GM21737 (cell line): ENCODE results near the gene MTOR.

Experiments used
- ATAC-seq: cut with Tn5 transposase; IDR thresholded peaks from one replicate; pipeline ENCODE4 v1.9.1; 2021; ENCODE audit warnings: mild to moderate bottlenecking, moderate library complexity; ENCODE audit not compliant: unreplicated experiment

The MTOR gene

DNA sequence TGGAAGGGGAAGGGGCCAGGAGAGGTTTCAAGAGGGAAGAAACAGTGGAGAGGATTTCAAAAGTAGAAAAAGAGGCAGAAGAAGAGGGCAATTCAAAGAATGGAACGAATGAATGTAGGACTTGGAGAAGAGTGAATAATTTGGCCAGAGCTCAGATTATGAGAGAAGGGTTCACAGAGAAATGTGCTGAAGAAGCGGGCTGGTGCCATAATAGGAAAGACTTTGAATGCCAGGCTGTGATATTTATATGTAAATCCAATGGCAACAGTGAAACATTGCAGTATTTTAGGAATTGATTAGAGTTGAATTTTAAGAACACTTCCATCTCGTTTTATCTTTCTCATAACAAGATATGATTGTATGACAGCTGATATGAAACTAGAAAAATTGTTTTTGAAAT is 109.2 kb downstream of the MTOR start:
- no peak for ATAC-seq

DNA sequence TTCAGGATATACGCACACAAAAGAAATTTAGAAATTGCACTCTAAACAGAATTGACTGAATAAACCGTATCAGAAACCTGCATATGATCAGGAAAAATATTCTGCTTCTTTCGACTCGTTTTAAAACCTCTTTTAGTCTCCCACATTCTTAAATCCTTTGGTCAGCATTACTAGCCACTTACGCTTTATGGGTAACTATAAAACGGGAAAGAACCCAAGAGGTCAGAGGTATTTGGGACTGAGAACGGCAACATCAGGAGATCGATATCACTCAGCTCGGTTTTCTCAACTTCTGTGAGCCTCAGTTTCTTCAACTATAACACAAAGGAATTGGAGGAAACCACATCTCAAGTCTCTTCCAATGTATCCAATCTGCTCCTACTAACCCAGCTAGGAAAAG is 109.6 kb downstream of the MTOR start:
- no peak for ATAC-seq

DNA sequence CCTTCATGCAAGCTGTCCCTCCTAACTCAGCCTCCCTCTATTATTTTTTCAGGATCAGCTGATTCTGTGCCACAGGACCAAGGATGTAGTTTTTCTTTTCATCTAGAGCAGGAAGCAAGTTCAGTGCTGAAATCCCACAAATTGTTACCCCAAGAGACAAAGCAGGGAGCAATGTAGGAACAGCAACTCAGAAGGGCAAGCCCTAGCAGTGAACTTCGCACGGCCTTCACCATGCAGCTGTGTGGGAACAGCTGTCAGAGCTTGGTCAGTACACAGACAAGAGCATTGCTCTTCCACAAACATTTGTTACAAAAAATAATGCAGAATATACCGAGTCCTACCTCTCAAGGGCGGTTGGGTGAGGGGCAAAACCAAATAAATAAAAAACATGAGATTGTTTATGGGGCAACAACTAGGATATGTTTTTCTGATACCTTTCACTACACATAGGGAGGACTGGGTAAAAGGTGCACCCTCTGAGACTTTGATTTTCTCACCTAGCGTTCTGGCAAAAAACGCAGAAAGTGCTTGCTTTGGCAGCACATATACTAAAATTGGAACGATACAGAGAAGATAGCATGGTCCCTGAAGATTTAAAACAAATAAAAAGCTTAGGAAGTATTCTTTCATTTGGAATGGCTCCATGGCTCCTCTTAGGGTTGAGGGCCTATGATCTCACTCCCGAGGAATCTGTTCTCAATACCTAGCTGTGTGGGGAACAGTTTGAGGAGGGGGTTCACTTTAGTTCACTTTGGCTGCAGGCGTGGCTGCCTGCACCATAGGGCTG is 110.3 kb downstream of the MTOR start:
- ATAC-seq = no peak

DNA sequence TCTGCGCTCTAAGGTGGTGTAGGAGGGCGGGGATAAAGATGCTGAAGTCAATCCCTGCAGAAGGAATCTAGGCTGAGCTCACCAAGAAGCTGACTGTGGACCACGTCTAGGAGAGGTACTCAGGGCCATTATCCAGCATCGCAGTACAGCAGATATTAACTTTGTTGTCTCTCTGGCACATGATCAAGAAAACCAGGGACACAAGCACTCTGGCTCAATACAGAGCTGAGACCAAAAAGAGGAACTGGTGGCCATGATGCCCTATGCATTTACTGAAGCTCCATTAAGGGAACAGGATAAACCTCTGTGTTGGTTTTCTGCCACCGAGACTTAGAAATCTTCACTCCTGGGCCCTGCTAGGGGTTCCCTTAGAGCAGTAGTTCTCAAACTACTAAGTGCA is 111.2 kb downstream of the MTOR start:
- ATAC-seq = no peak

DNA sequence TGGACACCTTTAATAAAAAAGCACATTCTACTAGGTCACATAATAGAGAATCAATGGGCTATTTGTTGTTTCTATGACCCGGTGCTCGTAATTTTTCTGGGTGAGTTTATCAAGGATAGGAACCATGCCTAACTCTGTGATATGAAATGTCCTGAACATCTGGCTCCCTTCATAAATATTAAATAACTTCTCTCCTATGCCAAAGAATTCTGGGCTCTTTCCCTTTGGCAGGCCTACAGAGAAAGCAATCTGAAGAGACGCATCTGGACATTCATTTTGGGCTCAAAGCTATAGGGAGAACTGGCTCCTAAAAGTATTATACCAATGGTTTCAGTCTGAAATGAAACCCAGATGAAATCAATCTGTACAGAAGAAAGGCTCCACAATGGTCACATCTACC is 112.0 kb downstream of the MTOR start:
- no peak for ATAC-seq

DNA sequence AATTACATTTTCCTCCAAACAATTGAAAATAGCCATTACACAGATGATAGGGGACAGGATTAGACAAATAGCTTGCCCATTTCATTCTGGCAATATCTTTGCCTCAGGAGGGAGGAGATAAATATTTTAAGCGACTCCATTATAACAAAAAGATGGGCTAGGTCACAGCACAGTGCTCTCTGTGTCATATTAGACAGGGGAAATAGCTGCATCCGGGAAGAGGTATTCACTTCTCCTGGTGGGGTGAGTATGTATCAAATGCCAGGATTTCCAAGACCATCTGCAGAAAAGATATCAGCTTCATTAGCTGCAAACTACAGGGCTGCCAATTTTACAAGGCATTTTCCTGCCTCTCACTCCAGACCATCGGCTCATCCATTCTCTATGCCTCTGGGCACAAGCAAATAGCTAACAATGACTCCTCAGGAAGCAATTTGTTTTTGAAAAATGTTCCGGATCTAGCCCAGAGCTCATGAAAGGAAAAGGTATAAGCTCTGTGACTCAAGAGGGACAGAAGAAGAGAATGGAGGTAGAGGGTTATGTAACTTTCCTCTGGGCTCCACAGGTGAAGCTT is 115.1 kb downstream of the MTOR start:
- no peak for ATAC-seq

DNA sequence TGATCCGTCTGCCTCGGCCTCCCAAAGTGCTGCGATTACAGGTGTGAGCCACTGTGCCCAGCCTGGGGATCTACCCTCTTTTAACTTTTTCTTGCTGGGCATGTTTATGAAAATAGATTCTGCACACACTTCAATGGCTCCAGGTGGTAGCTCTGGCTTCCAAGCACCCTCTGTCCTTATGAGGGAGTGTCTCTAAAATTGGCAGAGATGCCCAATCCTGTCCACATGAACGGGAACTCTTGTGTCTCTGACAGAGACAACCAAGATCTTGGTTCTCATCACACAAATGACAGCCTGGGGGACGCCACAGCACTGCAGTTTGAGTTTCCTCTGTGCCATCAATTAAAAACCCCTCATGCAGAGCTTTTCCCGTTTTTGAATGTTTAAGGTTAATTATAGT is 116.6 kb downstream of the MTOR start:
- ATAC-seq = no peak

DNA sequence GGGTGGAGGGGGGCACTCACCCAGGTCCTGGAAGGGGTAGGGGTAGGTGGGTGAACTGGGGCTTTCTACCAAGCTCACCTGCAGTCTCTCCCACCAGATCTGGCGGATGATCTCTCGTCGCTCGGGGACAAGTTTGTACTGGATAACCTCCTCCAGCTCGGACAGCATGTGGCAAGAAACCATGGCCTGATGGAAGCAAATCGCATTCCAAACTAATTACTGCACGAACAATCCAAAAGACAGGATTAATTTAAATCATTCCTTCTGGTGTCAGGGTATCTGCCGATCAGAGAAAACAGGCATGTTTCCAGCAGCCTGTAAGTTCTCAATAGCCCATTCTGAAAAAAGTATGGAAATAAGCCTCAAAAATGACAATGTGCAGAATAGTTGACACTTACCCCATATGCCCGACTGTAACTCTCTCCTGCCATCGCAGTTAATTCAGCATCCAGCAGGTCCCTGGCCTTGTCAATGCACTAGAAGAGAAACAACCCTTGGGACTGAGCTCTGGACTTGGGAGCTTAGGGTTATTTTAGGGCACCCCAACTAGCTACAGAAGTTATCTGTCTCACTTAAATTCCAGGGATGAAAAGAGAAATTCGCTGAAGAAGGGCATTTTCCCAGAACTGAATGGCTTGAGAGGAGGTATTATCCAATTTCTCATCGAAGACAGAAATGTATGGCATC is 117.6 kb downstream of the MTOR start:
- no peak for ATAC-seq

DNA sequence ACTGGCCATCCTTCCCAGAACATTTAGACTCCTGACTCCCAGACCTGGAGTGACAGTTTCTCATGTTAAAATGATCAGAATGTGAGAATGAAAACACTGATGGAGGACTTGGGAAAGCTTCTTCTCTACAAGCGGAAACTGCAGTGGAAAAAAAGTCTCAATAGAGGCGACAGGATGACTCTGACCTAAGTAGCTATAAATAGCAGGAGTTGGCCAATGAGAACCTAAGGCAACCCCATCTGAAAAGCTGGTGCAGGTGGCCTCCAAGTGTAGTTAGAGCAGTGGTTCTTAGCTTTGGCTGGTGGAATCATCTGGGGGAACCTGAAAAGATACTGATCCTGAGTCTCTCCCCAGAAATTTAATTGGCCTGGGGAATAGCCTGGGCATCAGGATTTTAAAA is 118.4 kb downstream of the MTOR start:
- no peak for ATAC-seq

DNA sequence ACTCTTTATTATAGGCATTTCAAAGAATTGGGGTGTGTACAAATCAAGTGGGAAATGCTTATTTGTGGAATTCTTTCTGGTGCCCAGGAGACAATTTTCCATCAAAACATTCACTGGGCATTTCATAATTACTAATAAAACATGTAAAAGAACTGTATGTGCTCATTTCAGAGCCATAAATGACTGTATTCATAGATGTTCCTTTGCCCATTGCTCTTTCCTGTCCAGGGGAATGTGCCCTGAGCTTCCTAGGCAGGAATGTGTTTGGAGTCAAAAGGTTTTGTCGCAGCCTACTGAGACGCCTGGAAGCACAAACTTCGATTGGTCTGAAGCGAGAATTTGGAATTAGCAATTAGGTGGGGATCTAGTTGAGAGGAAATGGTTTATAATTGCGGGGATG is 119.0 kb downstream of the MTOR start:
- ATAC-seq = no peak

DNA sequence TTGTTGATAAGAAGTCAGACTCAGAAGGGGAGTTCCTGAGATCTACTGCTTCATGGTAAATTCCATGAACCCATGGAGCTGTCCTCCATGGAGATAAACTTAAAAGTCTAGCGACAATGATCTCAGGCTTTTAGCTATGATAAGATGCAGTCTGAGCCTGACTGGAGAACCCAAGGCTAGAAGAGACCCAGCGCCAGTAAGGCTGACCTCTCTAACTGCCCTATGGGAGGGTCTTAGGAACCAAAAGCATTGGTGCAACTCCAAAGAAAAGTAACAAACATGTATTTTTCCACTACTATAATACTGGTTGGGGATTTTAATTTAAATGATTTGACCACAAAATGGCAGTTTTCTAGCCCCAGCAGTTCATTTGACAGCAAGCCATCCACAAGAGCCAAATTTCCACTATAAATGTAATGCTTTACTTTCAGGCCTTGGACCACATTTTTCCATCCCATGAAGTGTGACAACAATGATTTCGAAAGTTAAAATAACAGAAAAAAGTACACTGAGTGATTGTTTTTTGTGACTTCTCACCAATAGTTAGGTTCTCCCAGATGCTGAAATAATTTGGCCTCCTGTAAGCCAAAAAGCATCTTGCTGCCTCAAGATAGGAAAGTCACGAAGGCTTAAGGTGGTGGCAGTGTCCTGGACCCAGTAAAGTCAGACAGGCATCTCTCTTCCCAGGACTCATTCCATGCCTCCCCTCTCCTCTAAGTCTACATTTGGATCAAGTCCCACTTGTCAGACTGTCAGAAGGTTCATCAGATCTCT is 119.5 kb downstream of the MTOR start:
- no peak for ATAC-seq

DNA sequence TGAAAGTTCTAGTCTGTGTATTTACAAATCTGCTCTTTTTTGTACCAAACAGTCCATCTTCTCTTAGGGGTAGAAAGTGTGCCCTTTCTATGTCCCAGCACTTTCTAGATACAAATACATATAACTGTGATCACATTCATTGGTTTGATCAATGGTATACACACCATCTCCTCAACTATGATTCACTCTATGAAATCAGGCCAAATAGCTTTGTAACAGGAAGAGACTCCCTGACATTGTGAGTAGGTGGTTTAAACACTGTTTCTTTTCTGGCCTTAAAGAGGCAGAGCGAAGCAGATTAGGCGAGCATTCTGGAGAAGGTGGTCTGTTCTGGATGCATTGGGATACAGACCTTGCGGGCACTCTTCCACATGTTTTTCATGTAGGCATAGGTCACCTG is 123.4 kb downstream of the MTOR start:
- no peak for ATAC-seq

DNA sequence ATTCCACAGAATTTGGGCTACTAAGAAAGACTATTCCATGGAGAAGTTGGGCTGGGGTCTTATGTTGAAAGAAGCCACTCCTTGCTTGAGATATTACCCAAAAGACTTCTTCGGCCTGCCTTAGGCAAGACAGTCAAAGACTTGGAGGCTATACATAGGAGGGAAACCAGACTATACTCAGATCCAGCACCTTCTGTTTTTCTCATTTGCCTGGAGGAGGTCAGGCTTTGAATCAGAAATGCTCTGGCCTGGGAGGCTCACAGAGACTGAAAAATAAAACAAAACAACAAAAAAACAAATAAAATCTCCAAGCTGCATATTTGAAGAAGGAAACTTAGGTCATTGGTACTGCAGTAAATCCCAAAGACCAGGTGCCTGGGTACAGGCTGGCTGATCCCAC is 124.3 kb downstream of the MTOR start:
- ATAC-seq = no peak

DNA sequence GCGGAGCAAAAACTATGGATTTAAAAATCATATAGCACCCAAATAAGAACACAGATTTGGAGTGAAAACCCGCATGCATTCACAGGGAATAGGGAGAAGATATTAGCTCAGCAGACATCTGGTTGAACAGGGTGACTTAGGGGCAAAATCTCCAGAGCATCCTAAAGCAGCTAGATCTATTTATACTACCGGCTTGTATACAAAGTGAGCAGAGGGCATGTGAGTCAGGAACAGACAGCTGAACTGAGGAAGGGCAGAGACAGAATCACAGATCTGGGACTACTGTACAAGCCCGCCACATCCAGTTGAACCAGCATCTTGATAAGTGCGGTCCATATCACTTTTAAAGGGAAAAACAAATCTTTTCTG is 127.5 kb downstream of the MTOR start:
- no peak for ATAC-seq

DNA sequence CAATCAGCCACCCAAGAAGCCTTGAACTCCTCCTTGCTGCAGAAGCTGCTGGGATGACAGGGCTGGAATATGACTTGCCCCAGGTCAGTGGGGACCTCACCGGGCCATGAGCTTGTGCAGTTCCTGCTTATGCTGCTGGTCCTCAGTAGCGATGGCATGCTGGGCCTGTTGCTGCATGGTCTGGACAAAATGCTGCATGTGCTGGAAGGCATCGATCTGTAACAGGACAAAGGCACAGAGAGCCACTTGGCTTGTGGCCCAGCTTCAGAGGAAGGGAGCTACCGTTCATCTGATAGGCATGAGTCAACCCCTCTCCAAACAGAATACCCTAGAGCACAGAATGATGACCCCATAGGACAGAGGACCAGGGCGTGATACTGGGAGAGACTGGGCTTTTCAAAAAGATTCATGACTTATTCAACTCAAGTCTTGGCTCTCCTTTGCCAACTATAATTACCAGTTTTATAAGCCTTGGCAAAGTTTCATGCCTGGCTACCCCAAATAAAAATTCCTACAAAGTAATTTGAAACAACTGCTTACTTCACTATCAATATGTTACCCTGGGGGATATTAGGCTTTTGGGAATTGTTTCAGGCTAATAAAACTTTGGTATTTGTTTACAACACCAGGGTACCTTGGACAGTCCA is 128.0 kb downstream of the MTOR start:
- ATAC-seq = no peak

DNA sequence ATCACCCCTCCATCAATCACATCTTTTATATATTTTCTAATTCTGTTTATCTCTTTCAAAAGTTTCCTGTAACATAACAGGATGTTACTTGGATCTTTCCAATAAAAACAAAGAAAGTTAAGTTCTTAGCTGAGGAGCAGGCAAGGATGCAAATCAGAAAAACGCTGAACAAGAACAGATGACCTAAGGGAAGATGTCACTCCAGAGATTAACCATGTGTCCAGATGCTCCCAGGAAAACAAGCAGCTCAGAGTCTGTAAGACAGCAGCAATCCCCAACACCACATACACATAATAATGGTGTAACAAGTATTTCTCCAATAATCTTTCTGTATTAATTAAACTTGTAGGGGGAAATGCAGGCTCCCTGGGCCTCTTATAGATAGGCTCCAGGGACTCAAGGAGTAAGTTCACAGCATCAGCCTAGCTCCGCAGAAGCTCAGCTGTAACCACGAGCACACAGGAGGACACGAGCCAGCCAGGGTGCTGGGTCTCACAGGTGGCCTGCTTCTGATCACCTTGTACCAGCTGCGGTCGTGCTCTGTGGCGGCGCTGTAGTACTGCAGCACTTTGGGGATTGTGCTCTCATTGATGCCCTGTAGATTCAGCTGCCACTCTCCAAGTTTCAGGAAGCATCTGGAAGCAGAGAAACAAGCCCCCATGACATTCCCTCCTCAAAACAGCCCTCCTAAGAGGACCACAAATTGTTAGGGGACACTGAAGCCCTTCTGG is 129.6 kb downstream of the MTOR start:
- ATAC-seq = no peak

DNA sequence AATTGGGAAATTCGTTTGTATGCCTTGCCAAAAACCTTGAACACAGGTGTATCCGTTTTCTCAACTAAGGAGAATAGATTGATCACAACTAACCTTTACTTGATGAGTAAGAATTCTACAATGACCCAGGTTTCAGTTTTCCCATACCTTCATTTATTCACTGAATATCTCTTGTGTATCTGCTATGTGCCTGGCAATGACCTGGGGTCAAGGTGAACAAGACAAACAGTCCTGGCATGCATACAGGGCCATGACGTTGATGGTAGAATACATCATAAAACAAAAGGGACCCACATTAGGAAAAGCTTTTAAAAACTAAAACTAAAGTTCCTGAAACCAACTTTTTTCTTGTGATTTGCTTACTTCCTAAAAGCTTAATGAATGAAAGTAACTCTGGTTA is 130.5 kb downstream of the MTOR start:
- ATAC-seq = no peak

DNA sequence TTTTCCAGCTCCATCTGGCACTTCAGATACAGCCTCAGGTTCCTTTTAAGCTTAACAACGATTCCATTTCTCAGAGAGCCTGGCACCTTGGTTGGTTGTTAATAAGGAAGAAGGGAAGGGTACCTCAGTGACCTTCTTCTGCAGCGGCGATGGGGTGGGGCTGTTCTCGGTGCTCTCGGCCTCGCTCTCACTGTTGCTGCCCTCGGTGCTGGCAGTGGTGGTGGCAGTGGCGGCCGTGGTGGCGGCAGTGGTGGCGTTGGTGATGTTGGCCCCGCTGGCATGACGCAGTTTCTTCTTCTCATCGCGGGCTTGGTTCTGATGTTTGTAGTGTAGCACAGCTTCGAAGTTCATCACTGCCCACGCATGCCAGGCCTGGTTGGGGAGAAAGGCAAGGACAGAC is 131.9 kb downstream of the MTOR start:
- ATAC-seq = no peak

DNA sequence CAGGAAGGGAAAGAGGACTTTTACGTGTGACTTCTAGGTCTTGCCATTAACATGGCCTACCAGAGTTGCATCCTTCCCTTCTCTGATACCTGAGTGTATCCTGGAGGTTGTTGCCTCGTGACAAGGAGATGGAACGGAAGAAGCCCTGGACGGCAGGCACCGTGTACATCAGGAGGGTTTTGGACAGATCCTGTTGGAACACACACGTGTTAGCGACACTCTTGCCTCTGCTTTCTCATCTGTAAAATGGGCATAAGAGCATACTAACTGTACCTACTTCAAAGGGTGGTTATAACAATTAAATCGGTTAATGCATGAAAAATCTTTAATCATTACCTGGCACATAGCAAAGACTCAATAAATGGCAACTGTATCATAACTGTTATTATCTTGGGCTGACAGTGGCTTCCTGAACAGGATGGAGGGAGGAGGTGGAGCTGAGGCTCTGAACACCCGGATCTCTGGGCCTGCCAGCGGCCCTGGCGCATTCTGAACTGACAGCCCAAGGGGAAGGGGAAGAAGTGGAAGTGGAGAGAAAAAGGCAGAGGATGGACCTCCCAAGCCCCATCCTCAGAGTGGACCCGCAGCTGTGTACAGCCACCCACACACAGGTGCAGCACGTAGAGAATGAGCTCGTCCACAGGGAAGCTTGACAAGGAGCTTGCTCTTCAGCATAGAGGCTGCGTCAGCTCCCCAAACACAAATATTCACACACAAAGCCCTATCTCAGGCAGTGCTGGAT is 132.5 kb downstream of the MTOR start:
- ATAC-seq = no peak

DNA sequence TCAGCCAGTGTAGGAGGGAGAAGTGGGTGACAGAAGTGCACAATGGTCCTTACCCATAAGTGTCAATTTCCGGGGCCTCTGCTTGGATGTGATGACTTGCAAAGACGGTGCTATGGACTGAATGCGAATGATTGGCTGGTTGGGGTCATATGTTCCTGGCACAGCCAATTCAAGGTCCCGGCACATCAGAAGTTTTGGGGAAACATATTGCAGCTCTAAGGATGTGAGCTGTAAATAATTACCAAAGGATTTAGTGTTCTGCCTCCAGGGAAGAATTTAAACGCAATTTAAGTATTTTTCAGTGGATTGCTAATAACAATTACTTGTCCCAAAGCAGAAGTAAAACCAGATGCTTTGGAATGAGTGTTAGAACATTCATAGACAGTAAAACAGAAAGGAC is 135.8 kb downstream of the MTOR start:
- ATAC-seq = no peak
